AG04449 (cell line): ENCODE data around the gene PIAS1.
"Not testable (repeated sequence)": the region's sequence is repeated elsewhere in the genome, so short reads cannot be mapped to it uniquely, and the experiment has no call there.

Experiments used
- CTCF ChIA-PET: fragments of 350-600 bp; formaldehyde crosslinking; extraction: SDS; loops from one replicate; lab custom pipeline; 2021; ENCODE audit warnings: antibody characterized with exemption; lab: Yijun Ruan, JAX
- POLR2A ChIA-PET: fragments of 400-600, 350-600 bp; formaldehyde crosslinking; extraction: SDS; loops from one replicate; lab custom pipeline; 2020; ENCODE audit warnings: antibody characterized with exemption, inconsistent platforms; lab: Yijun Ruan, JAX
- DNase-seq: peaks from one replicate; pipeline ENCODE4 v3.0.0-alpha.2; 2010; ENCODE audit warnings: low read depth, low spot score
- H3K4me3 ChIP-seq: 2 replicates; pipeline ENCODE4 v1.5.1; 2011; ENCODE audit warnings: low read depth, mild to moderate bottlenecking, control low read depth, low read length
- TF ChIP-seq, protein P1 (sequence below): IDR thresholded peaks from one replicate; pipeline ENCODE4 v1.5.1; 2011; ENCODE audit warnings: mild to moderate bottlenecking, moderate library complexity, low read length, control low read depth, inconsistent platforms; ENCODE audit not compliant: insufficient read depth; ENCODE audit errors: missing control alignments

PIAS1 gene

DNA sequence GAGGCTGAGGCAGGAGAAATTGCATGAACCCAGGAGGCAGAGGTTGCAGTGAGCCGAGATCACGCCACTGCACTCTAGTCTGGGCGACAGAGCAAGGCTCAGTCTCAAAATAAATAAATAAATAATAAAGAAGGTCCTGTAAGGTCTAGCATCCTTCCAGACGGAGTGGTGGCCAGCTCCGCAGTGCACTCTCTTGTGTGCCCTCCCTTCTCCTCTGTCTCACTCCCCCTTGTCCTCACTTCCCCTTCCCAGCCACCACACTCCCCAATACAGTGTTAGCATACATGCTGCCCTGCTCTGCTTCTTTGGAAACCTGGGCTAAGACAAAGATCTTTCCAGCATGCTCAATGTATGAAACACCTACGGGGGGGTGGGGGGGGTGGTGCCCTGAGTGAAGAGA, 178.8 kb downstream of the PIAS1 start:
- ChIA-PET CTCF (interaction anchor here (7.0 kb wide), 1 partner anchor 20 kb away, joined by 27 read pairs; no protein-coding TSS in a partner anchor), POLR2A (no interaction called here)
- no peak overlapping the region for H3K4me3 ChIP-seq
- DNase-seq: no peak
- TF ChIP-seq, protein P1, sequence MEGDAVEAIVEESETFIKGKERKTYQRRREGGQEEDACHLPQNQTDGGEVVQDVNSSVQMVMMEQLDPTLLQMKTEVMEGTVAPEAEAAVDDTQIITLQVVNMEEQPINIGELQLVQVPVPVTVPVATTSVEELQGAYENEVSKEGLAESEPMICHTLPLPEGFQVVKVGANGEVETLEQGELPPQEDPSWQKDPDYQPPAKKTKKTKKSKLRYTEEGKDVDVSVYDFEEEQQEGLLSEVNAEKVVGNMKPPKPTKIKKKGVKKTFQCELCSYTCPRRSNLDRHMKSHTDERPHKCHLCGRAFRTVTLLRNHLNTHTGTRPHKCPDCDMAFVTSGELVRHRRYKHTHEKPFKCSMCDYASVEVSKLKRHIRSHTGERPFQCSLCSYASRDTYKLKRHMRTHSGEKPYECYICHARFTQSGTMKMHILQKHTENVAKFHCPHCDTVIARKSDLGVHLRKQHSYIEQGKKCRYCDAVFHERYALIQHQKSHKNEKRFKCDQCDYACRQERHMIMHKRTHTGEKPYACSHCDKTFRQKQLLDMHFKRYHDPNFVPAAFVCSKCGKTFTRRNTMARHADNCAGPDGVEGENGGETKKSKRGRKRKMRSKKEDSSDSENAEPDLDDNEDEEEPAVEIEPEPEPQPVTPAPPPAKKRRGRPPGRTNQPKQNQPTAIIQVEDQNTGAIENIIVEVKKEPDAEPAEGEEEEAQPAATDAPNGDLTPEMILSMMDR: no peak

DNA sequence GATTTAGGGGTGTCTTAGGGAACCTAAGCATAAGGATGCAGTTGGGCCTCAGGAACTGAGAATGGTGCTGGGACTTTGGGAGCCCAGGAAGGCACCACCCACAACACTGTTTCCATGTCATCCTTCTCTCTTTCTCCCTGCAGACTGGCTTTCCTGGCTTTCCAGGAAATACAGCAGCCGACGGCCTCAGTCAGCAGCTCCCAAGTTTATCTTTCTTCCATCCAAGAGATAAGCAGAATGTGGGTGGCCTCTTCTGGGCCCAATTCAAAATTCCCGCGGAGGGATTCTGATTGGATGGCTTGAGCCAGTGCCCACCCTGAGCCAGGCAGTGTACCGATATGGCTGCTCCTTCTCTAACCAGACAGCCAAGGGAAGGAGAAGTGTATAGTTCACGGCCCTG, 179.9 kb downstream of the PIAS1 start:
- no peak for DNase-seq
- no peak overlapping the region for H3K4me3 ChIP-seq
- TF ChIP-seq, protein P1: no peak
- POLR2A ChIA-PET: no interaction called here
- CTCF ChIA-PET: no interaction called here

DNA sequence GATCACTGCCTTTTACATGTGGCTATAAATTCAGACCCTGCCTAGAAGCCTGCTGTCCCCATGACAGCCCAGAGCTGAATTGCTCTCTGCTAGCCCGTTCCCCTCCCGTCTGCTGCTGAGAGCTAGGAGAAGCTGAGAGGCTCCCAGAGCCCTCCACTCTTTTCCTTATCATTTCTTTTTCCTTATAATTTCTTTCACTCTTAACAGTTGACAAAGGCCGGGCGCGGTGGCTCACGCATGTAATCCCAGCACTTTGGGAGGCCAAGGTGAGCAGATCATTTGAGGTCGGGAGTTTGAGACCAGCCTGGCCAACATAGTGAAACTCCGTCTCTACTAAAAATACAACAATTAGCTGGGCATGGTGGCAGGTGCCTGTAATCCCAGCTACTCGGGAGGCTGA, 180.4 kb downstream of the PIAS1 start:
- DNase-seq, POLR2A ChIA-PET, H3K4me3 ChIP-seq: not testable (repeated sequence)
- CTCF ChIA-PET: interaction anchor here (3.2 kb wide), 1 partner anchor 19 kb away, joined by 15 read pairs; no protein-coding TSS in a partner anchor

DNA sequence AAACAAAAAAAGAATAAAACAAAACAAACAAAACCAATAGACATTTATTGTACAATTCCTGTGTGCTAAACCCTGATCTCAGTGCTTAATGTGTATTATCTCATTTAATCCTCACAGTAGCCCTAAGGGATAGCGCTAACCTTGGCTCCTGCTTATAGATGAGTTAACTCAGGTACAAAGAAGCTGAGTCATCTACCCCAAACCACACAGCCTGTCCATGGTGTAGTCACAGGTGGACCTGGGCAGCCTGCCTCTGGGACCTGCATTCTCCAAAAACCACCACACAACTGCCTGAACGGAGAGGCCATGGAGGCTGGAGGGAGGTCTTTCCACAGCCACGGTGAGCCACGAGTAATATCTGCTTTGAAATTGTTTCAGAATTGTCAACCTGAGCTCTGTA, 180.9 kb downstream of the PIAS1 start:
- no peak overlapping the region for H3K4me3 ChIP-seq
- DNase-seq: no peak
- CTCF ChIA-PET: interaction anchor here (0.6 to 3.2 kb wide), 3 partner anchors 18 to 622 kb away, joined by 3 to 15 read pairs (median 3); no protein-coding TSS in a partner anchor
- POLR2A ChIA-PET: no interaction called here
- TF ChIP-seq, protein P1: no peak

DNA sequence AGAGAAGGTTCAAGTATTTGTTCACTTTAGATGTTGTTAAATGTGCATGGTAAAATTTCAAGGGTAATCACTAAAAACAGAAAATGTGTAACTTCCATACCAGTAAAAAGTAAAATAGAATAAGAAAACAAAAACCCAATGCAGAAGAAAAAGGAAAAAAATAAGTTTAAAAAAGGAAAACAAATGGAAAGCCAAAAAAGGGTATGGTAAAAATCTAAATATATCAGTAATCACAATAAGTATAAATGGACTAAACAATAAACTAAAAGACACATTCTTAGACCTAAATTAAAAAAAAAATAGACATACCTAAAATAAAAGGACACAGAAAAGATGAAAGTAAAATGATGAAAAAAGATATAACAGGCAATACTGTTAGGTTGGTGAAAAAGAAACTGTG, 184.9 kb downstream of the PIAS1 start:
- ChIA-PET CTCF (interaction anchor here (1.4 kb wide), 1 partner anchor 14 kb away, joined by 5 read pairs; no protein-coding TSS in a partner anchor), POLR2A (no interaction called here)
- TF ChIP-seq, protein P1: no peak
- H3K4me3 ChIP-seq: no peak overlapping the region
- no peak for DNase-seq

DNA sequence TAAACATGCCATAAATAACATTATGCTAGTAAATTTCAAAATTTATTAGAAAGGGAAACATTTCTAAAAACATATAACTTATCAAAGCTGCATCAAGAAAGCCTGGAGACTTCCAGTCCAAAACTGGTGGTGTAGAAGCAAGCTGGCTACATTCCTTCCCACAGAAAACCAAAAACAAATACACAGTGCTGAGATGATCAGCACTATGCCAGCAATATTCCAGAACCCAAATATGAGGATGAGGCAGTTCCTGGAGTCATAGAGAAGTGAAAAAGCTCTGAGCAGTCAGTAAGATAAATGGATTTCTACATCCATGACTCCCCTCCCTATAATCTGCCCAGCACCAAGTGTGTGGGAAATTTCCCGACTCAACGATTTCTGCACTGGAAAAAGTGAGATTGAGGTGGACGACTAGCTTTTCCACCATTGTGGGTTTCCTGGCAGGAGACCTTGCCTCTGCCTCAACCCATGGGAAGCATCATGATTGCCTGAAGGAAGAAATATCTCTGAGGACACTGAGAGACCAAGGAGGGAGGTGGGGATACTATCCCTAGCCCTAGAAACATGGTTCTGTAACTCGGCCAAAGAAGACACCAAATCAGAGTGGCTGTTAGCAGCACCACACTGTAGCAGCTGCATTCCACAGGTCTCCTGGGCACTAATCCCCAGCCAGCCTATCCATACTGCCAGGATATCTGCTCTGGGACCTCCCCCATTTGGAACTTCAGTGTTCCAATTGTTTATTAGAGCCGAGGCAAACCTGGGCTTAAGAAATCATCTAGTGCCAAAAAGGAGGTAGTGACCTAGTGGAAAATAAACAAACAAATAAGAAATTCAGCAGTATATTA, 187.2 kb downstream of the PIAS1 start:
- CTCF ChIA-PET: interaction anchor here (0.6 to 1.6 kb wide), 4 partner anchors 8 to 11 kb away, joined by 3 to 5 read pairs (median 4); no protein-coding TSS in a partner anchor

More for the DNA sequence above, 187.2 kb downstream of the PIAS1 start:
- DNase-seq: no peak
- TF ChIP-seq, protein P1: no peak
- POLR2A ChIA-PET: no interaction called here
- H3K4me3 ChIP-seq: no peak overlapping the region
